Loucy (cell line): ENCODE data around the gene CEP131.

Experiments
- H2AFZ ChIP-seq: fragments of 200-600 bp; sonication (generic); 2 replicates; pipeline ENCODE4 v1.6.0; 2016; ENCODE audit warnings: antibody characterized with exemption, mild to moderate bottlenecking, low read length, moderate library complexity
- H3F3A ChIP-seq: fragments of 200-600 bp; 2 replicates; pipeline ENCODE4 v1.6.0; 2016; ENCODE audit warnings: antibody characterized with exemption, low read depth, mild to moderate bottlenecking
- H3K27me3 ChIP-seq: fragments of 200-600 bp; sonication (generic); 2 replicates; pipeline ENCODE4 v1.6.1; 2014; ENCODE audit warnings: low read length, mild to moderate bottlenecking; ENCODE audit not compliant: insufficient read depth, poor library complexity, severe bottlenecking
- H3K36me3 ChIP-seq: fragments of 200-600 bp; sonication (generic); 2 replicates; pipeline ENCODE4 v1.6.1; 2016; ENCODE audit warnings: low read length; ENCODE audit not compliant: insufficient read depth
- H3K4me1 ChIP-seq: fragments of 200-600 bp; sonication (generic); 2 replicates; pipeline ENCODE4 v1.5.1; 2014; ENCODE audit warnings: low read length, mild to moderate bottlenecking; ENCODE audit not compliant: insufficient read depth, poor library complexity, severe bottlenecking
- H3K4me2 ChIP-seq: fragments of 200-600 bp; sonication (generic); 2 replicates; pipeline ENCODE4 v1.6.0; 2014; ENCODE audit warnings: antibody characterized with exemption, low read length, low read depth, mild to moderate bottlenecking; ENCODE audit not compliant: poor library complexity, severe bottlenecking
- H3K4me3 ChIP-seq: fragments of 200-600 bp; sonication (generic); 2 replicates; pipeline ENCODE4 v1.5.1; 2014; ENCODE audit warnings: low read length, mild to moderate bottlenecking, mixed read lengths; ENCODE audit not compliant: poor library complexity, severe bottlenecking
- H3K79me2 ChIP-seq: fragments of 200-600 bp; sonication (generic); 2 replicates; pipeline ENCODE4 v1.6.1; 2014; ENCODE audit warnings: low read length; ENCODE audit not compliant: insufficient read depth
- H3K9ac ChIP-seq: fragments of 200-600 bp; sonication (generic); 2 replicates; pipeline ENCODE4 v1.6.0; 2014; ENCODE audit warnings: mild to moderate bottlenecking, low read depth, low read length, moderate library complexity; ENCODE audit not compliant: poor library complexity, severe bottlenecking
- H3K9me2 ChIP-seq: fragments of 200-600 bp; sonication (generic); replicated peaks from 2 replicates; pipeline ENCODE4 v1.6.1; 2016; ENCODE audit warnings: low read depth, low read length, mixed read lengths
- H3K9me3 ChIP-seq: fragments of 200-600 bp; sonication (generic); 2 replicates; pipeline ENCODE4 v1.6.1; 2014; ENCODE audit warnings: mild to moderate bottlenecking, antibody characterized with exemption, low read length, low read depth; ENCODE audit not compliant: insufficient read depth
- H4K20me1 ChIP-seq: fragments of 200-600 bp; sonication (generic); 2 replicates; pipeline ENCODE4 v1.6.0; 2014; ENCODE audit warnings: antibody characterized with exemption, low read length, mild to moderate bottlenecking; ENCODE audit not compliant: insufficient read depth, poor library complexity, severe bottlenecking
- EZH2phosphoT487 ChIP-seq: fragments of 200-600 bp; IDR thresholded peaks from 2 replicates; pipeline ENCODE4 v1.6.1; 2018; ENCODE audit warnings: antibody characterized with exemption, mild to moderate bottlenecking, moderate library complexity, borderline replicate concordance
- TF ChIP-seq, protein P1 (sequence below): fragments of 200-600 bp; sonication (generic); conservative IDR thresholded peaks from 2 replicates; pipeline ENCODE4 v1.5.1; 2014; ENCODE audit warnings: mild to moderate bottlenecking, antibody characterized with exemption, low read length

The CEP131 gene

DNA sequence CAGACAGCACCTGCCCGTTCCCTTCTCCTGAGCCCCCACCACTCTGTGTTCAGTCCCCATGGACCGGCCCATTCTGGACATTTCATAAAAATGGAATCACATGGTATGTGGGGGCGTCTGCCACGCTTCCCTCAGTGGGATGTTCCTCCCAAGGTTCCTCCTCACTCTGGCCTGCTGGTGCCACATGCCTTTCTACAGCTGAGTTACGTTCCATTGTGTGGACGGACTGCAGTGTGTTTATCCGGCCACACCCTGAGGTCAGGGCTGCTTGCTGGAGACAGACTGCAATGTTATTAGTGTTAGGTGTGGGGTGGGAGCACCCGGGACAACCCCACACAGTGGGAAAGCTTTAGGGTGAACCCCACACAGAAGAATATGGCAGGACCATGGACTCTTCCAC, 50.8 kb downstream of the CEP131 start:
- H3K27me3 ChIP-seq: no peaks in the 10 kb centered on the region
- no peak overlapping the region for H3K4me2 ChIP-seq
- no peaks in the 10 kb centered on the region for H3K9me3 ChIP-seq
- no peaks in the 10 kb centered on the region for H3K79me2 ChIP-seq
- H3K4me1 ChIP-seq: no peaks in the 10 kb centered on the region
- no peaks in the 10 kb centered on the region for H3K9me2 ChIP-seq
- no peak overlapping the region for H3K4me3 ChIP-seq
- H4K20me1 ChIP-seq: no peaks in the 10 kb centered on the region
- no peaks in the 10 kb centered on the region for H3K36me3 ChIP-seq
- TF ChIP-seq EZH2phosphoT487: no peak
- no peak overlapping the region for H2AFZ ChIP-seq
- no peaks in the 10 kb centered on the region for H3F3A ChIP-seq
- H3K9ac ChIP-seq: no peak overlapping the region

DNA sequence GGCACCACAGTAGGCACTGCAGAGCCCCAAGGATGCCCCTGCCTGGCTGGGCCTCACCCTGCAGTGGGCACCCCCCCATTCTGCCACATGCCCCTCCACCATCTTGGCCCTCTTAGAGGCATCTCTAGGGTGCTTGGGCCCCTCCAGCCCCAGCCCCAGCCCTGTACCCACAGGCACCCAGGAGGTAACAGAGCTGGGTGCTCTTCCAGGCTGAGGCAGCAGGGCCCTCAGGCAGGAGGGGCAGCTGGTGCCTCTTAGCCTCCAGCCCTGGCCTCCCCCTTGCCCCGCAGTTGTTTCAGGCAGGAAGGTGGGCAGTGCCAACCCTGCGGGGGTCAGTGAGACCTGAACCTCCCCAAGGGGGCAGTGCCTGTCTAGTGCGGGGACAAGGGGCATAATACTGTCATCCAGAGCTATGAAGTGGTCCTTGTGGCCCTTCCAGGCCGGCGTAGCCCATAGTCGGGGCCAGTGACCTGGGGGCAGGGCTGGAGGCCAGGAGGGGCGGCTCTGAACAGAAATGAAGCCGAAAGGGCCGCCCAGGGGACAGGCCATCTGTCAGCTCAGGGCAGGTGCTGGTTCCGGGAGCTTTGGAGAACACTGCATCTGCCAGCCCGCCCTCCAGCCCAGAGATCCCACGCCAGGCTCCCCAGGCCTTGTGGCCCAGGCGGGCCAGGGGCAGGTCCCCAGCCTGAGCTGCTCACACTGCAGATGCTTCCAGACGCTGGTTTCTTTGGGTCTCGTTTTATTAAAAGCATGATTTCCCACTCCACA, 51.9 kb downstream of the CEP131 start:
- Histone ChIP-seq H3K36me3 (no peaks in the 10 kb centered on the region), H3K4me2 (no peak overlapping the region), H3K9me3 (no peaks in the 10 kb centered on the region), H4K20me1 (no peaks in the 10 kb centered on the region), H3K27me3 (no peaks in the 10 kb centered on the region), H2AFZ (no peak overlapping the region), H3K79me2 (no peaks in the 10 kb centered on the region), H3K9ac (no peak overlapping the region), H3K4me1 (no peaks in the 10 kb centered on the region), H3K4me3 (no peak overlapping the region), H3F3A (no peaks in the 10 kb centered on the region), H3K9me2 (no peaks in the 10 kb centered on the region)
- no peak for TF ChIP-seq EZH2phosphoT487
- TF ChIP-seq, protein P1, sequence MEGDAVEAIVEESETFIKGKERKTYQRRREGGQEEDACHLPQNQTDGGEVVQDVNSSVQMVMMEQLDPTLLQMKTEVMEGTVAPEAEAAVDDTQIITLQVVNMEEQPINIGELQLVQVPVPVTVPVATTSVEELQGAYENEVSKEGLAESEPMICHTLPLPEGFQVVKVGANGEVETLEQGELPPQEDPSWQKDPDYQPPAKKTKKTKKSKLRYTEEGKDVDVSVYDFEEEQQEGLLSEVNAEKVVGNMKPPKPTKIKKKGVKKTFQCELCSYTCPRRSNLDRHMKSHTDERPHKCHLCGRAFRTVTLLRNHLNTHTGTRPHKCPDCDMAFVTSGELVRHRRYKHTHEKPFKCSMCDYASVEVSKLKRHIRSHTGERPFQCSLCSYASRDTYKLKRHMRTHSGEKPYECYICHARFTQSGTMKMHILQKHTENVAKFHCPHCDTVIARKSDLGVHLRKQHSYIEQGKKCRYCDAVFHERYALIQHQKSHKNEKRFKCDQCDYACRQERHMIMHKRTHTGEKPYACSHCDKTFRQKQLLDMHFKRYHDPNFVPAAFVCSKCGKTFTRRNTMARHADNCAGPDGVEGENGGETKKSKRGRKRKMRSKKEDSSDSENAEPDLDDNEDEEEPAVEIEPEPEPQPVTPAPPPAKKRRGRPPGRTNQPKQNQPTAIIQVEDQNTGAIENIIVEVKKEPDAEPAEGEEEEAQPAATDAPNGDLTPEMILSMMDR: no peak

GRCh38 chr17:81169870-81170309, 52.9 kb downstream of the CEP131 start:
- H3K36me3 ChIP-seq: no peaks in the 10 kb centered on the region
- H3K79me2 ChIP-seq: no peaks in the 10 kb centered on the region
- H4K20me1 ChIP-seq: no peaks in the 10 kb centered on the region
- no peak overlapping the region for H3K4me3 ChIP-seq
- TF ChIP-seq EZH2phosphoT487: no peak
- TF ChIP-seq, protein P1: no peak
- no peaks in the 10 kb centered on the region for H3K9me2 ChIP-seq
- no peaks in the 10 kb centered on the region for H3K9me3 ChIP-seq
- H3K9ac ChIP-seq: no peak overlapping the region
- no peaks in the 10 kb centered on the region for H3K27me3 ChIP-seq
- H3K4me1 ChIP-seq: no peaks in the 10 kb centered on the region
- H2AFZ ChIP-seq: no peak overlapping the region
- no peaks in the 10 kb centered on the region for H3F3A ChIP-seq
- no peak overlapping the region for H3K4me2 ChIP-seq

- Histone ChIP-seq H3K27me3 (no peaks in the 10 kb centered on the region), H4K20me1 (no peaks in the 10 kb centered on the region), H2AFZ (no peak overlapping the region), H3F3A (no peaks in the 10 kb centered on the region), H3K4me1 (no peaks in the 10 kb centered on the region), H3K36me3 (no peaks in the 10 kb centered on the region), H3K79me2 (no peaks in the 10 kb centered on the region), H3K9me3 (no peaks in the 10 kb centered on the region), H3K4me3 (no peak overlapping the region), H3K4me2 (no peak overlapping the region), H3K9me2 (no peaks in the 10 kb centered on the region), H3K9ac (no peak overlapping the region)
- TF ChIP-seq, protein P1: no peak
- TF ChIP-seq EZH2phosphoT487: no peak
Measured at GRCh38 chr17:81167638-81168037, 55.1 kb downstream of the CEP131 start.
